Ishikawa (cell line): Measurements from ENCODE around the gene NIM1K.

Source experiments
- CEBPB ChIP-seq: IDR thresholded peaks from 2 replicates; pipeline ENCODE4 v1.6.1; 2012
- CREB1 ChIP-seq: IDR thresholded peaks from 2 replicates; pipeline ENCODE4 v1.6.1; 2012; ENCODE audit warnings: low read depth
- EGR1 ChIP-seq: IDR thresholded peaks from 2 replicates; pipeline ENCODE4 v1.6.1; 2012
- EP300 ChIP-seq: IDR thresholded peaks from 2 replicates; pipeline ENCODE4 v1.6.1; 2012; ENCODE audit warnings: borderline replicate concordance
- FOXM1 ChIP-seq: IDR thresholded peaks from 2 replicates; pipeline ENCODE4 v1.6.1; 2012; ENCODE audit warnings: low read depth, borderline replicate concordance
- MAX ChIP-seq: IDR thresholded peaks from 2 replicates; pipeline ENCODE4 v1.6.1; 2012
- NFIC ChIP-seq: IDR thresholded peaks from 2 replicates; pipeline ENCODE4 v1.6.1; 2012
- RAD21 ChIP-seq: IDR thresholded peaks from 2 replicates; pipeline ENCODE4 v1.6.1; 2012; ENCODE audit warnings: low read depth
- REST ChIP-seq: IDR thresholded peaks from 2 replicates; pipeline ENCODE4 v1.6.1; 2012; ENCODE audit warnings: low read depth, mild to moderate bottlenecking
- TAF1 ChIP-seq: IDR thresholded peaks from 2 replicates; pipeline ENCODE4 v1.6.1; 2012; ENCODE audit warnings: low read depth, mild to moderate bottlenecking
- TCF12 ChIP-seq: IDR thresholded peaks from 2 replicates; pipeline ENCODE4 v1.6.1; 2012; ENCODE audit warnings: low read depth
- TEAD4 ChIP-seq: IDR thresholded peaks from 2 replicates; pipeline ENCODE4 v1.6.1; 2012
- USF1 ChIP-seq: IDR thresholded peaks from 2 replicates; pipeline ENCODE4 v1.6.1; 2012
- YY1 ChIP-seq: IDR thresholded peaks from 2 replicates; pipeline ENCODE4 v1.6.1; 2012; ENCODE audit warnings: low read depth
- ZBTB7A ChIP-seq: IDR thresholded peaks from 2 replicates; pipeline ENCODE4 v1.6.1; 2012; ENCODE audit warnings: low read depth

Gene NIM1K

GRCh38 chr5:43258116-43258515, 66.1 kb downstream of the NIM1K start:
- TF ChIP-seq RAD21 = no peak
- no peak for TF ChIP-seq REST
- TF ChIP-seq CREB1 = no peak
- no peak for TF ChIP-seq EGR1
- TF ChIP-seq TEAD4 = no peak
- TF ChIP-seq MAX = no peak
- no peak for TF ChIP-seq CEBPB
- no peak for TF ChIP-seq ZBTB7A

GRCh38 chr5:43268188-43268820, 76.3 kb downstream of the NIM1K start:
- no peak for TF ChIP-seq CREB1
- TF ChIP-seq MAX = no peak
- no peak for TF ChIP-seq REST
- no peak for TF ChIP-seq ZBTB7A
- no peak for TF ChIP-seq TAF1
- TF ChIP-seq TCF12 = no peak
- no peak for TF ChIP-seq USF1
- TF ChIP-seq CEBPB = no peak
- TF ChIP-seq YY1 = no peak
- TF ChIP-seq TEAD4 = no peak
- no peak for TF ChIP-seq EGR1
- no peak for TF ChIP-seq FOXM1
- no peak for TF ChIP-seq NFIC

GRCh38 chr5:43270645-43271044, 78.6 kb downstream of the NIM1K start:
- TF ChIP-seq CEBPB (no peak), ZBTB7A (no peak), RAD21 (no peak), TEAD4 (no peak), YY1 (no peak), MAX (no peak), REST (no peak), USF1 (no peak)

GRCh38 chr5:43273552-43273951, 81.5 kb downstream of the NIM1K start:
- TF ChIP-seq TCF12 = no peak
- TF ChIP-seq RAD21 = no peak

- TF ChIP-seq TEAD4 (no peak), MAX (no peak), RAD21 (no peak), EP300 (no peak), REST (no peak), CREB1 (no peak), YY1 (no peak), CEBPB (no peak), EGR1 (no peak), FOXM1 (no peak), TAF1 (no peak), USF1 (no peak), NFIC (no peak), TCF12 (no peak), ZBTB7A (no peak)
These were observed 82.5 kb downstream of the NIM1K start for GRCh38 chr5:43274435-43275114.
